SU-DHL-6 (cell line): Measurements from ENCODE around the gene DNAJA4.

ENCODE experiments used
- EZH2phosphoT487 ChIP-seq: fragments of 200-600 bp; sonication (generic), shearing (Covaris generic); conservative IDR thresholded peaks from 2 replicates; pipeline ENCODE4 v1.6.1; 2018; ENCODE audit warnings: mild to moderate bottlenecking, antibody characterized with exemption, low read length, moderate library complexity, mixed read lengths
- TF ChIP-seq, protein P1 (sequence below): fragments of 200-600 bp; sonication (generic); IDR thresholded peaks from one replicate; pipeline ENCODE4 v1.5.1; 2017; ENCODE audit warnings: antibody characterized with exemption, mild to moderate bottlenecking, low read length, moderate library complexity; ENCODE audit not compliant: insufficient read depth, poor library complexity, severe bottlenecking

DNA sequence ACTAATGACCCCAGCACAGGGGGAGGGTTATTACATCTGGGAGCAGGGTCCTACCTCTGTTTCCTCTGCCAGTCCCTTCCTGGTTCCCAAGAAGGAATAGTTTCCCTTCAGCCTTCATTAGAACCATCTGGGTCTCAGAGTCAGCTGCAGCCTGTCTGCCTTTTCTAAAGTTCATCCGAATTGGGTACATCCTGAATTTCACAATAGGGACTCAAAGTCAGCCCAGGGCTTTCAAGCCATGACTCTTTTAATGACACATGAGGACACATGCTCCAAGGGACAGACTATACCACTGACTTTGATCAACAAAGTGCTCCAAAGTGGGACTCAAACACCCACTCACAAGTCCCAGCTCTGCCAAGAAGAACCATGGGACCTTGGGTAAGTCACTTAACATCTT, 63.1 kb downstream of the DNAJA4 start:
- TF ChIP-seq, protein P1, sequence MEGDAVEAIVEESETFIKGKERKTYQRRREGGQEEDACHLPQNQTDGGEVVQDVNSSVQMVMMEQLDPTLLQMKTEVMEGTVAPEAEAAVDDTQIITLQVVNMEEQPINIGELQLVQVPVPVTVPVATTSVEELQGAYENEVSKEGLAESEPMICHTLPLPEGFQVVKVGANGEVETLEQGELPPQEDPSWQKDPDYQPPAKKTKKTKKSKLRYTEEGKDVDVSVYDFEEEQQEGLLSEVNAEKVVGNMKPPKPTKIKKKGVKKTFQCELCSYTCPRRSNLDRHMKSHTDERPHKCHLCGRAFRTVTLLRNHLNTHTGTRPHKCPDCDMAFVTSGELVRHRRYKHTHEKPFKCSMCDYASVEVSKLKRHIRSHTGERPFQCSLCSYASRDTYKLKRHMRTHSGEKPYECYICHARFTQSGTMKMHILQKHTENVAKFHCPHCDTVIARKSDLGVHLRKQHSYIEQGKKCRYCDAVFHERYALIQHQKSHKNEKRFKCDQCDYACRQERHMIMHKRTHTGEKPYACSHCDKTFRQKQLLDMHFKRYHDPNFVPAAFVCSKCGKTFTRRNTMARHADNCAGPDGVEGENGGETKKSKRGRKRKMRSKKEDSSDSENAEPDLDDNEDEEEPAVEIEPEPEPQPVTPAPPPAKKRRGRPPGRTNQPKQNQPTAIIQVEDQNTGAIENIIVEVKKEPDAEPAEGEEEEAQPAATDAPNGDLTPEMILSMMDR, result no peak
- TF ChIP-seq EZH2phosphoT487, result no peak
